ENCODE results near the gene MEGF11.

DNA sequence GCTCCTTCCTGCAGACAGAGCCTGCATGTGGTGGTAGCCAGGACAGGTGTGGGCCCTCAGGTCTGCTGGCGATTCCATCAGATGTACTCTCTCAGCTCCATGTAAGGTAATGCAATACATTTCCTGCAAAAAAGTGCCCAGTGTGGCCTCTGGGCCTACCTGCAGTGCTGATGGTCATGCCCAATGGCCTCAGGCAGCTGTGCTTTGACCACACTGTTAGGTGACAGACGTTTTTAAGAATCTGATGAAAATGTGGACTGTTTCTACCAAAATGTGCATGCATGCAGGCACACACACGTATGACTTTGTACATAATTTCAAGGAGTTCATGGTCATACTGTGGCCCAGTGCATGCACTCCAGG is 231.4 kb downstream of the MEGF11 start:
- TF ChIP-seq GATA3 (IDR thresholded peaks at IDR 0.05; ENCODE audit: low read depth, low read length) (no peak), GATA2 (IDR thresholded peaks at IDR 0.05; ENCODE audit: low read depth, low read length) (no peak)
